Left renal pelvis (tissue), 4 donors: Measurements from ENCODE around the gene TMEM219. TPM values are rescaled to one million over a fixed set of nuclear protein-coding genes. Genes with fewer than 3 reads are reported as not detected.

ENCODE experiments used
- DNase-seq, 4 donors: peaks; one replicate each; pipeline ENCODE4 v3.0.0-alpha.2; 2013; ENCODE audit warnings: low read depth in 4 of 4, low spot score in 3 of 4
- polyA plus RNA-seq, 4 donors: library from polyadenylated mRNA; unstranded; fragments of 120-200 nt; gene quantifications; one replicate each; pipeline ENCODE4 v1.2.1, GENCODE V29; 2013; ENCODE audit not compliant: insufficient read length in 4 of 4

Gene TMEM219
- polyA plus RNA-seq, 4 donors = 72.3 to 126 (median 103) TPM

DNA sequence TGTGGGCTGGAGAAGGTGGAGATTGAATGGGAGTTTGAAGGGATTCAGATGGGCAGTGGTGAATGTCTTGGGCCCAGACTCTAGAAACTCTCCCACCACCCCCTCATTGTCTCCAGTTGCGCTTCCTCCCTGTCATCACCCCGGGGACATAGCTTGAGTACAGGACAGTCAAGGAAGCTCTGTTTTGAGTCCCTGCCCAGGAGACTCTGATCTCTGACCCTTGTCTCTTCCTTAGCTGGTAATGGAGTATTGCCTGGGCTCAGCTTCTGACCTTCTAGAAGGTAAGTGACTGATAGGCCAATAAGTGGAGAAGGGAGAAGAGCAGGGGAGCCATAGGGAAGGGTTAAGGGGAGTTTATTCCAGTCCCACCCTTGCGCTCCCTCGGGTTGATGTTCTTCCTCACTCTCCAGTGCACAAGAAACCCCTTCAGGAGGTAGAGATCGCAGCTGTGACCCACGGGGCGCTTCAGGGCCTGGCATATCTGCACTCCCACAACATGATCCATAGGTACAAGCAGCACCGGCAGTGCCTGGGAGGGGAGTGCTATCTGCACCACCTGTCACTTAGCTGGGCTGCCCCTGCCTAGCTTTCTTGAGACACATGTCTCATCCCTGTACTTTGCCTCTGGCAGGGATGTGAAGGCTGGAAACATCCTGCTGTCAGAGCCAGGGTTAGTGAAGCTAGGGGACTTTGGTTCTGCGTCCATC, 16.8 kb downstream of the TMEM219 start:
- DNase-seq = no peak

DNA sequence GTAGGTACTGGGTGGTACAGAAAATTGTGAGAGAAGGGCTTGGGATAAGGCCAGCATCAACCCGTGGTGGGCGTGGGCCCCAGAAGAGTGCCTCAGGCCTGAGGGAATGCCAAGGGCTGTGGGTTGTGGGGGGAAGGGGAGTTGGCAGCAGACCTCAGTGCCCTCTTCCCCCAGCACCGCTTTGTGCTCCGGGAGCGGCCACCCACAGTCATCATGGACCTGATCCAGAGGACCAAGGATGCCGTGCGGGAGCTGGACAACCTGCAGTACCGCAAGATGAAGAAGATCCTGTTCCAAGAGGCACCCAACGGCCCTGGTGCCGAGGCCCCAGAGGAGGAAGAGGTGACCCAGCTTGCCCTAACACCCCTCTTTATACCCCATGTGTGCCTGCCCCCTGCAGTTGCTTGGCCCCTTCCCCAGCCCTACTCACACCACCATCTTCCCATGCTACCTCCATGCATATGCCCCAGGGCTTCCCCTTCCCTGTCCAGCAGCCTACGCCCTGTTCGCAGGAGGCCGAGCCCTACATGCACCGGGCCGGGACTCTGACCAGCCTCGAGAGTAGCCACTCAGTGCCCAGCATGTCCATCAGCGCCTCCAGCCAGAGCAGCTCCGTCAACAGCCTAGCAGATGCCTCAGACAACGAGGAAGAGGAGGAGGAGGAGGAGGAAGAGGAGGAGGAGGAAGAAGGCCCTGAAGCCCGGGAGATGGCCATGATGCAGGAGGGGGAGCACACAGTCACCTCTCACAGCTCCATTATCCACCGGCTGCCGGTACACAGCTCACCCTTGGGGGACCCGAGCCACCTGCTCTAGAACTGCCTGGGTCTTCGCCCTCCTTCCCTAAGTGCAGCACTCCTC, 20.9 kb downstream of the TMEM219 start:
- DNase-seq = no peak

GRCh38 chr16:29983420-29984136, 21.7 kb downstream of the TMEM219 start:
- no peak for DNase-seq

DNA sequence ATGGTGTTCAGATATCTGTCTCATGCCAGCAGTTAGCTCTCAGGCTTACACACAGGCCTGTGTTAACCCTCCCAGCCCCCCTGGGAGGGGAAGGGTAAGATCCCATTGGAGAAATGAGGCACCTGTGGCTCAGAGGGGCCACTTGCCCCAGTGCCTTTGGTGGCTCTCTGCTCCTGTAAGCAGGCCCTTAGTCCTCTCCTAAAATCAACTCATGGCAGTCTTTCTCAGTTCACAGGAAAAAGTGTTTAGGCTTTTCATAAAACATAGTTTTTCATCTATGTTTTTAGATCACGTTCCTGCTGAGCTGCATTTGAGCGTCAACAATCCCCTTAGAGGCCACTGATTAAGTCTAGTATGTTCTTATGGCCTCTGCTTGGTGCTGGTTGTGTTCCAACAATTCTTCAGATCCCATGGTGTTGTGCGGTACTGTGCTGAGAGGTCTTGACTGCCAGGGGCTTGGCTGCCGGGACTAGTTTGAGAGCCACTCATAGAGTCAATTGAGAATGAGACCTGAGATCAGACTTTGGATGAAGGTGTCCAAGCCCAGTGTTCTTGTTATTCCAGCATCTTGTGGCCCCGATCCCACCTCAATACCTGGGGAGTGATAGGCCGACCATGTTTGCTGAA, 22.4 kb downstream of the TMEM219 start:
- no peak for DNase-seq

- DNase-seq = no peak
Measured at GRCh38 chr16:29984764-29985147, 22.9 kb downstream of the TMEM219 start.

DNA sequence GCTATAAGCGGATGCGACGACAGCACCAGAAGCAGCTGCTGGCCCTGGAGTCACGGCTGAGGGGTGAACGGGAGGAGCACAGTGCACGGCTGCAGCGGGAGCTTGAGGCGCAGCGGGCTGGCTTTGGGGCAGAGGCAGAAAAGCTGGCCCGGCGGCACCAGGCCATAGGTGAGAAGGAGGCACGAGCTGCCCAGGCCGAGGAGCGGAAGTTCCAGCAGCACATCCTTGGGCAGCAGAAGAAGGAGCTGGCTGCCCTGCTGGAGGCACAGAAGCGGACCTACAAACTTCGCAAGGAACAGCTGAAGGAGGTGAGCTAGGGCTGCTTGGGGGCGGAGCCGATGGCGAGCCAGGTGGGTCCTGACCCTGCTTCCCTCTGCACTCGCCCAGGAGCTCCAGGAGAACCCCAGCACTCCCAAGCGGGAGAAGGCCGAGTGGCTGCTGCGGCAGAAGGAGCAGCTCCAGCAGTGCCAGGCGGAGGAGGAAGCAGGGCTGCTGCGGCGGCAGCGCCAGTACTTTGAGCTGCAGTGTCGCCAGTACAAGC, 23.5 kb downstream of the TMEM219 start:
- DNase-seq = no peak

DNA sequence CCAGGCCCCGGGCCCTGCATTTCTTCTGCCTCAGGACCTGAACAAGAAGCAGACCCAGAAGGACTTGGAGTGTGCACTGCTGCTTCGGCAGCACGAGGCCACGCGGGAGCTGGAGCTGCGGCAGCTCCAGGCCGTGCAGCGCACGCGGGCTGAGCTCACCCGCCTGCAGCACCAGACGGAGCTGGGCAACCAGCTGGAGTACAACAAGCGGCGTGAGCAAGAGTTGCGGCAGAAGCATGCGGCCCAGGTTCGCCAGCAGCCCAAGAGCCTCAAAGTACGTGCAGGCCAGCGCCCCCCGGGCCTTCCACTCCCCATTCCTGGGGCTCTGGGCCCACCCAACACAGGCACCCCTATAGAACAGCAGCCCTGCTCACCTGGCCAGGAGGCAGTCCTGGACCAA, 24.4 kb downstream of the TMEM219 start:
- no peak for DNase-seq

GRCh38 chr16:29986931-29987330, 25.1 kb downstream of the TMEM219 start:
- DNase-seq = no peak

DNA sequence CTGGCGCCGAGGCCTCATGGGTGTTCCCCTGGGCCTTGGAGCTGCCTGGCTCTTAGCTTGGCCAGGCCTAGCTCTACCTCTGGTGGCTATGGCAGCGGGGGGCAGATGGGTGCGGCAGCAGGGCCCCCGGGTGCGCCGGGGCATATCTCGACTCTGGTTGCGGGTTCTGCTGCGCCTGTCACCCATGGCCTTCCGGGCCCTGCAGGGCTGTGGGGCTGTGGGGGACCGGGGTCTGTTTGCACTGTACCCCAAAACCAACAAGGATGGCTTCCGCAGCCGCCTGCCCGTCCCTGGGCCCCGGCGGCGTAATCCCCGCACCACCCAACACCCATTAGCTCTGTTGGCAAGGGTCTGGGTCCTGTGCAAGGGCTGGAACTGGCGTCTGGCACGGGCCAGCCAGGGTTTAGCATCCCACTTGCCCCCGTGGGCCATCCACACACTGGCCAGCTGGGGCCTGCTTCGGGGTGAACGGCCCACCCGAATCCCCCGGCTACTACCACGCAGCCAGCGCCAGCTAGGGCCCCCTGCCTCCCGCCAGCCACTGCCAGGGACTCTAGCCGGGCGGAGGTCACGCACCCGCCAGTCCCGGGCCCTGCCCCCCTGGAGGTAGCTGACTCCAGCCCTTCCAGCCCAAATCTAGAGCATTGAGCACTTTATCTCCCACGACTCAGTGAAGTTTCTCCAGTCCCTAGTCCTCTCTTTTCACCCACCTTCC, 25.6 kb downstream of the TMEM219 start:
- DNase-seq = no peak

- no peak for DNase-seq
Measured at GRCh38 chr16:29988346-29989075, 26.6 kb downstream of the TMEM219 start.

- no peak for DNase-seq
Measured at GRCh38 chr16:29989111-29989858, 27.4 kb downstream of the TMEM219 start.

GRCh38 chr16:29990034-29990433, 28.2 kb downstream of the TMEM219 start:
- no peak for DNase-seq

- no peak for DNase-seq
Measured at GRCh38 chr16:29990883-29991570, 29.1 kb downstream of the TMEM219 start.

GRCh38 chr16:29991571-29991904, 29.7 kb downstream of the TMEM219 start:
- DNase-seq = no peak

GRCh38 chr16:29992344-29992967, 30.6 kb downstream of the TMEM219 start:
- no peak for DNase-seq

GRCh38 chr16:29993191-29993902, 31.5 kb downstream of the TMEM219 start:
- no peak for DNase-seq
